K562 (cell line): ENCODE measurements around the gene GNG7.

Experiments
- POLR2A ChIP-seq: fragments of 450-650 bp; conservative IDR thresholded peaks from 2 replicates; pipeline ENCODE4 v1.6.1; 2016
- RBM14 ChIP-seq: fragments of 200-400 bp; formaldehyde crosslinking; IDR thresholded peaks from 2 replicates; pipeline ENCODE4 v1.6.1; 2018; ENCODE audit warnings: low read depth, mild to moderate bottlenecking, low read length, moderate library complexity, borderline replicate concordance; ENCODE audit not compliant: insufficient read depth
- TF ChIP-seq, protein P1 (sequence below): fragments of 250-450 bp; sonication (Bioruptor Pico); IDR thresholded peaks from 2 replicates; pipeline ENCODE4 v1.8.0; 2021; ENCODE audit warnings: mild to moderate bottlenecking, moderate library complexity

- TF ChIP-seq, protein P1, sequence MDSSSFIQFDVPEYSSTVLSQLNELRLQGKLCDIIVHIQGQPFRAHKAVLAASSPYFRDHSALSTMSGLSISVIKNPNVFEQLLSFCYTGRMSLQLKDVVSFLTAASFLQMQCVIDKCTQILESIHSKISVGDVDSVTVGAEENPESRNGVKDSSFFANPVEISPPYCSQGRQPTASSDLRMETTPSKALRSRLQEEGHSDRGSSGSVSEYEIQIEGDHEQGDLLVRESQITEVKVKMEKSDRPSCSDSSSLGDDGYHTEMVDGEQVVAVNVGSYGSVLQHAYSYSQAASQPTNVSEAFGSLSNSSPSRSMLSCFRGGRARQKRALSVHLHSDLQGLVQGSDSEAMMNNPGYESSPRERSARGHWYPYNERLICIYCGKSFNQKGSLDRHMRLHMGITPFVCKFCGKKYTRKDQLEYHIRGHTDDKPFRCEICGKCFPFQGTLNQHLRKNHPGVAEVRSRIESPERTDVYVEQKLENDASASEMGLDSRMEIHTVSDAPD, result no peak
- TF ChIP-seq POLR2A (no peak), RBM14 (no peak)
Observed at GRCh38 chr19:2468596-2468995, 233.9 kb downstream of the GNG7 start.
